NCI-H510A (cell line): ENCODE results near the gene ZBTB34.

Experiments used
- DNase-seq: peaks from one replicate; lab custom pipeline; 2025; lab: John Stamatoyannopoulos, UW

ZBTB34 gene

GRCh38 chr9:126876531-126876930 is 16.1 kb downstream of the ZBTB34 start:
- no peak for DNase-seq

GRCh38 chr9:126877418-126877817 is 17.0 kb downstream of the ZBTB34 start:
- DNase-seq: no peak

GRCh38 chr9:126879288-126879687 is 18.8 kb downstream of the ZBTB34 start:
- no peak for DNase-seq

- no peak for DNase-seq
Measured at GRCh38 chr9:126880226-126880946, 19.9 kb downstream of the ZBTB34 start.

- DNase-seq: no peak
Measured at GRCh38 chr9:126880947-126881332, 20.5 kb downstream of the ZBTB34 start.

- DNase-seq: no peak
Measured at GRCh38 chr9:126882746-126883145, 22.3 kb downstream of the ZBTB34 start.

GRCh38 chr9:126883636-126884035 is 23.2 kb downstream of the ZBTB34 start:
- no peak for DNase-seq

GRCh38 chr9:126885131-126885641 is 24.7 kb downstream of the ZBTB34 start:
- DNase-seq: no peak

GRCh38 chr9:126886034-126886822 is 25.8 kb downstream of the ZBTB34 start:
- no peak for DNase-seq

- no peak for DNase-seq
Measured at GRCh38 chr9:126886897-126887296, 26.5 kb downstream of the ZBTB34 start.

GRCh38 chr9:126891676-126892075 is 31.2 kb downstream of the ZBTB34 start:
- no peak for DNase-seq

- DNase-seq: no peak
Measured at GRCh38 chr9:126893079-126893478, 32.6 kb downstream of the ZBTB34 start.

- DNase-seq: no peak
Measured at GRCh38 chr9:126894052-126894603, 33.7 kb downstream of the ZBTB34 start.

- DNase-seq: no peak
Measured at GRCh38 chr9:126902210-126902609, 41.8 kb downstream of the ZBTB34 start.

GRCh38 chr9:126904586-126904985 is 44.1 kb downstream of the ZBTB34 start:
- DNase-seq: no peak

GRCh38 chr9:126906091-126906490 is 45.7 kb downstream of the ZBTB34 start:
- DNase-seq: no peak

GRCh38 chr9:126907058-126907457 is 46.6 kb downstream of the ZBTB34 start:
- DNase-seq: no peak

GRCh38 chr9:126914458-126915280 is 54.2 kb downstream of the ZBTB34 start, which contains the start of gene RALGPS1:
TSS of gene RALGPS1 (plus strand) at chr9:126914782. CDS start at chr9:126962290, 47,508 bp downstream.
- DNase-seq: peak; percentile 95

GRCh38 chr9:126915281-126915816 is 54.9 kb downstream of the ZBTB34 start:
- DNase-seq: peak; percentile 92

GRCh38 chr9:126915846-126916543 is 55.6 kb downstream of the ZBTB34 start:
- DNase-seq: no peak

GRCh38 chr9:126916909-126917308 is 56.5 kb downstream of the ZBTB34 start:
- no peak for DNase-seq
